Measurements from ENCODE around the gene NPC1.

Gene NPC1

GRCh38 chr18:23612434-23613090 lies 26.3 kb upstream of the NPC1 start:
- ChIA-PET CTCF (interaction anchor here (1.0 to 1.9 kb wide), 2 partner anchors 10 to 91 kb away, joined by 4 to 9 read pairs; no protein-coding TSS in a partner anchor), POLR2A (interaction anchor here (0.6 kb wide), 1 partner anchor 736 kb away, joined by 4 read pairs; no protein-coding TSS in a partner anchor)
- no peak for DNase-seq (ENCODE audit: extremely low spot score)
- no peak for TF ChIP-seq CTCF (IDR thresholded peaks at IDR 0.05; ENCODE audit: control extremely low read depth, extremely low read depth, low read depth, missing control alignments)

GRCh38 chr18:23609390-23610023 lies 23.2 kb upstream of the NPC1 start:
- no peak for TF ChIP-seq CTCF (IDR thresholded peaks at IDR 0.05; ENCODE audit: control extremely low read depth, extremely low read depth, low read depth, missing control alignments)
- DNase-seq (ENCODE audit: extremely low spot score): no peak
- CTCF ChIA-PET: interaction anchor here (1.4 kb wide), 1 partner anchor 22 kb away, joined by 3 read pairs; no protein-coding TSS in a partner anchor
- POLR2A ChIA-PET: no interaction called here

GRCh38 chr18:23608211-23608610 lies 21.9 kb upstream of the NPC1 start:
- CTCF ChIA-PET: interaction anchor here (0.9 to 2.1 kb wide), 3 partner anchors 10 to 20 kb away, joined by 3 to 8 read pairs (median 3); no protein-coding TSS in a partner anchor
- POLR2A ChIA-PET: no interaction called here
- no peak for DNase-seq (ENCODE audit: extremely low spot score)
- TF ChIP-seq CTCF (IDR thresholded peaks at IDR 0.05; ENCODE audit: control extremely low read depth, extremely low read depth, low read depth, missing control alignments): no peak

- no peak for TF ChIP-seq CTCF (IDR thresholded peaks at IDR 0.05; ENCODE audit: control extremely low read depth, extremely low read depth, low read depth, missing control alignments)
- ChIA-PET CTCF (interaction anchor here (1.1 kb wide), 1 partner anchor 16 kb away, joined by 4 read pairs; no protein-coding TSS in a partner anchor), POLR2A (no interaction called here)
- DNase-seq (ENCODE audit: extremely low spot score): no peak
These were observed 19.6 kb upstream of the NPC1 start for GRCh38 chr18:23605941-23606340.

GRCh38 chr18:23599809-23600208 lies 13.5 kb upstream of the NPC1 start:
- ChIA-PET POLR2A (no interaction called here), CTCF (interaction anchor here (3.6 kb wide), 1 partner anchor 11 kb away, joined by 15 read pairs; no protein-coding TSS in a partner anchor)
- no peak for DNase-seq (ENCODE audit: extremely low spot score)
- TF ChIP-seq CTCF (IDR thresholded peaks at IDR 0.05; ENCODE audit: control extremely low read depth, extremely low read depth, low read depth, missing control alignments): no peak

- ChIA-PET CTCF (interaction anchor here (2.2 to 3.6 kb wide), 2 partner anchors 8 to 10 kb away, joined by 7 to 15 read pairs; partner anchors contain the start of gene NPC1), POLR2A (no interaction called here)
- no peak for TF ChIP-seq CTCF (IDR thresholded peaks at IDR 0.05; ENCODE audit: control extremely low read depth, extremely low read depth, low read depth, missing control alignments)
- no peak for DNase-seq (ENCODE audit: extremely low spot score)
These were observed 9.9 kb upstream of the NPC1 start for GRCh38 chr18:23596183-23596582.

All from GM10248 (cell line).